K562 (cell line): ENCODE data around the gene ZNF484. TPM values are rescaled to one million over a fixed set of nuclear protein-coding genes. Genes with fewer than 3 reads are reported as not detected.

ENCODE experiments used
- ATAC-seq: fragments of 200-7000 bp; cut with Tn5 transposase; 3 replicates; pipeline ENCODE4 v1.9.1; 2020; ENCODE audit warnings: moderate library complexity
- BruUV-seq: library from RNA; stranded (reverse); fragments of 400-500 nt; replicated peaks from 2 replicates; lab custom pipeline; 2021; lab: Mats Ljungman, UMichigan
- CTCF ChIA-PET: fragments of 300-600 bp; formaldehyde crosslinking; extraction: SDS; loops from one replicate; lab custom pipeline; 2021; ENCODE audit warnings: low intra/inter-chr PET ratio; lab: Yijun Ruan, JAX
- POLR2A ChIA-PET: fragments of 300-600, 350-650 bp; sonication (Branson Sonifier 250); formaldehyde crosslinking; extraction: SDS; loops from one replicate; lab custom pipeline; 2021; ENCODE audit warnings: antibody characterized with exemption, inconsistent platforms; lab: Yijun Ruan, JAX
- DNase-seq, 4 experiments: peaks; one replicate each; pipeline versions ENCODE4 v3.0.0 to v3.0.0-alpha.2; 2011 to 2018; ENCODE audit warnings: low spot score in 3 of 4, mixed read lengths in 3 of 4; ENCODE audit errors: extremely low read depth in 1 of 4
- FAIRE-seq: peaks from 2 replicates; lab custom pipeline; 2011; peaks lifted over from hg19 to GRCh38; lab: Jason Lieb, UNC
- H2AFZ ChIP-seq: 2 replicates; pipeline ENCODE4 v1.6.0; 2011; ENCODE audit warnings: low read depth, low read length, control low read depth, inconsistent platforms
- H3K27ac ChIP-seq: fragments of 200-600 bp; 3 replicates; pipeline ENCODE4 v1.8.0; 2011; ENCODE audit warnings: low read depth, mild to moderate bottlenecking, control low read depth, inconsistent platforms, low read length, moderate library complexity, mixed read lengths; ENCODE audit errors: extremely low read depth
- H3K27me3 ChIP-seq, 2 experiments: fragments of 300-600 bp in 1 of 2; 2 replicates in 1 of 2; 3 replicates in 1 of 2; pipeline versions ENCODE4 v1.6.0 to v1.8.0; 2011; ENCODE audit warnings: inconsistent platforms in 2 of 2, low read length in 2 of 2, mild to moderate bottlenecking in 1 of 2, mixed read lengths in 1 of 2, moderate library complexity in 1 of 2; ENCODE audit not compliant: control insufficient read depth in 2 of 2, insufficient read depth in 2 of 2
- H3K36me3 ChIP-seq: fragments of 300-600 bp; 3 replicates; pipeline ENCODE4 v1.8.0; 2011; ENCODE audit warnings: mild to moderate bottlenecking, low read length, inconsistent platforms; ENCODE audit not compliant: control insufficient read depth, insufficient read depth
- H3K4me1 ChIP-seq, 2 experiments: fragments of 200-600 bp in 1 of 2; replicated peaks in 1 of 2; 2 replicates in 1 of 2; 3 replicates in 1 of 2; pipeline versions ENCODE4 v1.5.1 to v1.8.0; 2011; ENCODE audit warnings: inconsistent platforms in 2 of 2, low read length in 2 of 2, mild to moderate bottlenecking in 1 of 2, mixed read lengths in 1 of 2, moderate library complexity in 1 of 2; ENCODE audit not compliant: control insufficient read depth in 2 of 2, insufficient read depth in 2 of 2
- H3K4me2 ChIP-seq: 2 replicates; pipeline ENCODE4 v1.6.1; 2011; ENCODE audit warnings: low read length, control low read depth, inconsistent platforms, mixed read lengths; ENCODE audit not compliant: insufficient read depth
- H3K4me3 ChIP-seq: fragments of 200-600 bp; sonication (generic), shearing (Covaris generic); 2 replicates; pipeline ENCODE4 v1.5.1; 2016; ENCODE audit warnings: control low read depth, inconsistent platforms
- H3K79me2 ChIP-seq: fragments of 200-600 bp; 3 replicates; pipeline ENCODE4 v1.8.0; 2011; ENCODE audit warnings: low read length, inconsistent platforms; ENCODE audit not compliant: control insufficient read depth, insufficient read depth
- H3K9ac ChIP-seq, 2 experiments: 2 replicates each; pipeline versions ENCODE4 v1.6.0 to v1.6.1; 2011; ENCODE audit warnings: low read depth in 2 of 2, low read length in 2 of 2, control low read depth in 1 of 2, inconsistent platforms in 1 of 2, mild to moderate bottlenecking in 1 of 2, mixed read lengths in 1 of 2; ENCODE audit not compliant: insufficient read depth in 1 of 2
- H3K9me1 ChIP-seq: one replicate; pipeline ENCODE4 v1.6.0; 2011; ENCODE audit warnings: inconsistent platforms, mild to moderate bottlenecking, low read length, moderate library complexity; ENCODE audit not compliant: control insufficient read depth, insufficient read depth
- H3K9me3 ChIP-seq: replicated peaks from 2 replicates; pipeline ENCODE4 v1.5.1; 2011; ENCODE audit warnings: low read depth, low read length, inconsistent platforms; ENCODE audit not compliant: control insufficient read depth, insufficient read depth
- H4K20me1 ChIP-seq: replicated peaks from 2 replicates; pipeline ENCODE4 v1.6.1; 2011; ENCODE audit warnings: low read length, inconsistent platforms, mixed read lengths; ENCODE audit not compliant: control insufficient read depth, insufficient read depth
- CHD4 ChIP-seq: fragments of 200-600 bp; sonication (generic); IDR thresholded peaks from 3 replicates; pipeline ENCODE4 v1.6.1; 2012; ENCODE audit warnings: low read depth, mild to moderate bottlenecking, mixed read lengths, low read length, inconsistent platforms; ENCODE audit not compliant: insufficient read depth, insufficient replicate concordance, poor library complexity, severe bottlenecking
- CTCFL ChIP-seq: IDR thresholded peaks from 2 replicates; pipeline ENCODE4 v1.6.1; 2011; ENCODE audit warnings: borderline replicate concordance, low read depth, mild to moderate bottlenecking, moderate library complexity, low read length; ENCODE audit not compliant: insufficient read depth, poor library complexity, severe bottlenecking
- E4F1 ChIP-seq: fragments of 250-450 bp; sonication (Bioruptor Pico); IDR thresholded peaks from 2 replicates; pipeline ENCODE4 v1.5.0; 2021; ENCODE audit warnings: mild to moderate bottlenecking, borderline replicate concordance
- ETS1 ChIP-seq: conservative IDR thresholded peaks from 2 replicates; pipeline ENCODE4 v1.6.1; 2011; ENCODE audit warnings: low read depth, mild to moderate bottlenecking, low read length; ENCODE audit not compliant: control insufficient read depth
- ETS2 ChIP-seq: IDR thresholded peaks from 2 replicates; pipeline ENCODE4 v1.6.1; 2016; ENCODE audit warnings: borderline replicate concordance, missing genetic modification characterization, mild to moderate bottlenecking, moderate library complexity, missing compliant biosample characterization; ENCODE audit not compliant: poor library complexity, severe bottlenecking
- GABPA ChIP-seq: fragments of 200-800 bp; sonication (Bioruptor generic); conservative IDR thresholded peaks from 2 replicates; pipeline ENCODE4 v1.6.1; 2016; ENCODE audit warnings: low read depth, missing genetic modification characterization, missing compliant biosample characterization
- GTF2F1 ChIP-seq: IDR thresholded peaks from 2 replicates; pipeline ENCODE4 v1.6.1; 2011; ENCODE audit warnings: low read depth, low read length, improper control_type of control experiment
- NELFE ChIP-seq: IDR thresholded peaks from 2 replicates; pipeline ENCODE4 v1.6.1; 2011; ENCODE audit warnings: mild to moderate bottlenecking; ENCODE audit not compliant: insufficient read depth, insufficient read length
- NFYB ChIP-seq: IDR thresholded peaks from 2 replicates; pipeline ENCODE4 v1.6.1; 2011; ENCODE audit warnings: mild to moderate bottlenecking, moderate library complexity; ENCODE audit not compliant: insufficient read length; ENCODE audit errors: extremely low read depth
- NR3C1 ChIP-seq: sonication (generic); formaldehyde crosslinking; IDR thresholded peaks from 2 replicates; pipeline ENCODE4 v1.8.1; 2022; ENCODE audit warnings: missing genetic modification reagents
- PHB2 ChIP-seq: fragments of 450-650 bp; IDR thresholded peaks from 2 replicates; pipeline ENCODE4 v1.6.1; 2017; ENCODE audit warnings: low read depth
- RBM25 ChIP-seq: fragments of 200-400 bp; formaldehyde crosslinking; IDR thresholded peaks from 2 replicates; pipeline ENCODE4 v1.6.1; 2018; ENCODE audit warnings: low read length, low read depth, moderate library complexity; ENCODE audit not compliant: severe bottlenecking
- RFX1 ChIP-seq: fragments of 450-650 bp; IDR thresholded peaks from 2 replicates; pipeline ENCODE4 v1.6.1; 2016; ENCODE audit warnings: mild to moderate bottlenecking, moderate library complexity
- WGBS: fragments of 100-300 bp; shearing (Covaris generic); methylation state at CpG from one replicate; pipeline ENCODE4 v1.1.6; 2016; ENCODE audit warnings: low coverage, mixed read lengths; ENCODE audit not compliant: insufficient coverage; ENCODE audit errors: missing lambda C conversion rate; 5-methylcytosine and 5-hydroxymethylcytosine counted together
- in situ Hi-C: fragments of 300-500 bp; cut with MboI; formaldehyde crosslinking; loops from 4 replicates; pipeline ENCODE4 v1.15.0; 2018; ENCODE audit warnings: inconsistent platforms, mixed read lengths
- intact Hi-C: fragments of 100-400 bp; cut with micrococcal nuclease; formaldehyde crosslinking; loops from 2 replicates; pipeline ENCODE4 v1.14.2; 2022
- polyA plus RNA-seq, 8 experiments: library from polyadenylated mRNA; depleted of rRNA in 4 of 8; stranded (reverse) in 5 of 8; unstranded in 3 of 8; fragments of >200 nt; fragmentation: Nextera tagmentation in 2 of 8; fragmentation: Illumina TruSeq in 1 of 8; extraction: Ambion mirVana in 2 of 8; extraction: Trizol in 1 of 8; gene quantifications; 2 replicates each; pipeline versions ENCODE4 v1.2.1 to v1.2.3, GENCODE V29; 2011 to 2014; ENCODE audit warnings: inconsistent platforms in 1 of 8, missing spikeins in 1 of 8
- total RNA-seq, 7 experiments: library from RNA; depleted of rRNA in 6 of 7; stranded (reverse); fragments of >200 nt in 6 of 7; fragmentation: Illumina TruSeq in 2 of 7; extraction: Trizol in 2 of 7; gene quantifications; 2 replicates each; pipeline versions ENCODE4 v1.2.1 to v1.2.3, GENCODE V29; 2011 to 2021; ENCODE audit warnings: low replicate concordance in 1 of 7

ZNF484 gene
- total and polyA plus RNA-seq, 9 of the 15 experiments (the other 6 are each of a cell fraction or from before 2014, with no cell fraction given) = 1.1 to 5.8 (median 2.5) TPM

GRCh38 chr9:92875373-92875772, 2.5 kb downstream of the ZNF484 start (continued):
- TF ChIP-seq E4F1 (no peak), ETS2 (tag) (no peak)

GRCh38 chr9:92870289-92870688, 7.5 kb downstream of the ZNF484 start:
- ChIA-PET CTCF (no interaction called here), POLR2A (no interaction called here)
- H3K4me2 ChIP-seq = no peak overlapping the region
- H3K27ac ChIP-seq = no peak overlapping the region
- intact Hi-C loops = no loop called here
- H3K79me2 ChIP-seq = no peaks in the 10 kb centered on the region
- in situ Hi-C loops = no loop called here
- no peaks in the 10 kb centered on the region for H4K20me1 ChIP-seq
- FAIRE-seq (no peak), DNase-seq (no peak), ATAC-seq (no peak)
- H3K9ac ChIP-seq = no peak overlapping the region
- no peaks in the 10 kb centered on the region for H3K36me3 ChIP-seq
- H3K9me3 ChIP-seq = no peaks in the 10 kb centered on the region
- peaks cover 2% of the 10 kb centered on the region for H3K9me1 ChIP-seq
- H3K27me3 ChIP-seq = no peaks in the 10 kb centered on the region
- no peak overlapping the region for H3K4me3 ChIP-seq
- BruUV-seq = no TSS peak
- TF ChIP-seq GABPA (tag) (no peak), ETS1 (no peak), NELFE (no peak), NR3C1 (no peak), CHD4 (no peak), GTF2F1 (no peak), PHB2 (no peak), RFX1 (no peak), CTCFL (no peak), NFYB (no peak), RBM25 (no peak)
- H3K4me1 ChIP-seq = no peaks in the 10 kb centered on the region
- no peak overlapping the region for H2AFZ ChIP-seq
- 88% methylated on average over 2 of the region's 2 CpGs for WGBS
